Epithelial cell of prostate (primary cell): Measurements from ENCODE around the gene ASB4.
"Not testable (repeated sequence)": the region's sequence is repeated elsewhere in the genome, so short reads cannot be mapped to it uniquely, and the experiment has no call there.

Source experiments
- DNase-seq: peaks from one replicate; pipeline ENCODE4 v3.0.0-alpha.2; 2011; ENCODE audit warnings: low read depth, low spot score
- H3K27ac ChIP-seq: fragments of 450-650 bp; 2 replicates; pipeline ENCODE4 v1.5.1; 2017; ENCODE audit warnings: mild to moderate bottlenecking

Gene ASB4

DNA sequence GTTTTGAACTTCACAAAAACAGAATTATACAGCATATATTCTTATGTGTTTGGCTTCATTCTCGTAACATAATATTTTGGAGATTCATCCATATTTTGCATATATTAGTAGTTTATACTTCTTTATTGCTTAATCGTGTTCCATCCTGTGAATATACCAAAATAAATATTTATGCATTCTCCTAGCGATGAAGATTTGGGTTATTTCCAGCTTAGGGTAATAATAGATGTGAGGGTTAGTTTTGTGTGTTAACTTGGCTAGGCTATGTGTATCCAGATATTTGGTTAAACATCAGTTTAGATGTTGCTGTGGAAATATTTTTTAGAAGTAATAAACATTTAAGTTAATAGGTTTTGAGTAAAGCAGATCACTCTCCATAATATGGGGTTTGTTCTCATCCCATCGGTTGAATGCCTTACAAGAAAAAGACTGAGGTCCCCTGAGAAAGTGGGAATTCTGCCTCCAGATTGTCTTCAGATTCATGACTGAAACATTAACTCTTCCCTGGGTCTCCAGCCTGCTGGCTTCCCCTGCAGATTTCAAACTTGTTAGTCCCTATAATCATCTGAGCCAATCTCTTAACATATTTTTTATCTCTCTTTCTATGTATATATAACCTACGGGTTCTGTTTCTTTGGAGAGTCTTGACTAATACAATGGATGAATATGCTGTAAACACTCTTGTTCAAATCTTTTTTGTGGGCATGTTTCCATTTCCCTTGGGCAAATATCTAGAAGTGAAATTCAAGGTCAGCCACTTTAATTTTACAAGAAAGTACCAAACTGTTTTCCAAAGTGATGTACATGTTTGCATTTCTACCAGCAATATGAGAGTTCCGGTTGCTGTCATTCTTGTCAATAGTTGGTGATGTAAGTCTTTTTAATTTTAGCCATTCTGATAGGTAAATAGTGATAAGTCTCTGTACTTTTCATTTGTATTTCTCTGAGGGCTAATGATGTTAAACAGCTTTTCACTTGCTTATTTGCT, 61.9 kb downstream of the ASB4 start:
- H3K27ac ChIP-seq: no peak overlapping the region
- no peak for DNase-seq

GRCh38 chr7:95549818-95550529, 64.2 kb downstream of the ASB4 start:
- peak overlapping the region; percentile 71 for H3K27ac ChIP-seq
- peak; percentile 77 for DNase-seq

DNA sequence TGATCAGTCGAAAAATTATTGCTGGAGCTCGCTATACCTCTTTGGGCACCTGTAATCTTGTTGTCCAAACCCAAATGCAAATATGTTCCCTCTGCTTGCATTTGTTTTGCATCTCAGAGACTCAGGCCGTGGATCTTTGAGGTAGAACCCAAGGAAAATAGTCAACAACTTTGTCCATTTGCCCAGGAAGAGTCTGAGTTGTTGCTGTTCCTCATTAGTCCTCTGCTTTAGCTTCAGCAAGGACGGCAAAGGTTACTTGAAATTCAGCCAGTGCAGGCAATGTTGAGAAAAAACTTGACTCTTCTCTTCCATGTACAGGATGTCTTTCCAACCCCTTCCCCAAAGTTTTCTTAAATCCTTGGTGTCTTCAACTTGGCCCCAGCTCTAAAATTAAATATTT, 64.8 kb downstream of the ASB4 start:
- peak overlapping the region; percentile 71 for H3K27ac ChIP-seq
- no peak for DNase-seq

DNA sequence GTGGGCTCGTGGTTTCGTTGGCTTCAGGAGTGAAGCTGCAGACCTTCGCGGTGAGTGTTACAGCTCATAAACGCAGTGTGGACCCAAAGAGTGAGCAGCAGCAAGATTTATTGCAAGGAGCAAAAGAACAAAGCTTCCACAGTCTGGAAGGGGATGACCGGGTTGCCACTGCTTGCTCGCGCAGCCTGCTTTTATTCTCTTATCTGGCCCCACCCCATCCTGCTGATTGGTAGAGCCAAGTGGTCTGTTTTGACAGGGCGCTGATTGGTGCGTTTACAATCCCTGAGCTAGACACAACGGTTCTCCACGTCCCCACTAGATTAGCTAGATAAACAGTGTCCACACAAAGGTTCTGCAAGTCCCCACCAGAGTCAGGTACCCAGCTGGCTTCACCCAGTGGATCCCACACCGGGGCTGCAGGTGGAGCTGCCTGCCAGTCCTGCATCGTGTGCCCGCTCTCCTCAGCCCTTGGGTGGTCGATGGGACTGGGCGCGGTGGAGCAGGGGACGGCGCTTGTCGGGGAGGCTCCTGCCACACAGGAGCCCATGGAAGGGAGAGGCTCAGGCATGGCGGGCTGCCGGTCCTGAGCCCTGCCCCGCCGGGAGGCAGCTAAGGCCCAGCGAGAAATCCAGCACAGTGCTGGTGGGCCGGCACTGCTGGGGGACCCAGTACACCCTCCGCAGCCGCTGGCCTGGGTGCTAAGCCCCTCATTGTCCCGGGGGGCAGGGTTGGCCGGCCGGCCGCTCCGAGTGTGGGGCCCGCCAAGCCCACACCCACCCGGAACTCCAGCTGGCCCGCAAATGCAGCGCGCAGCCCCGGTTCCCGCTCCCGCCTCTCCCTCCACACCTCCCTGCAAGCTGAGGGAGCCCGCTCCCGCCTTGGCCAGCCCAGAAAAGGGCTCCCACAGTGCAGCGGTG, 66.5 kb downstream of the ASB4 start:
- DNase-seq, H3K27ac ChIP-seq: not testable (repeated sequence)

GRCh38 chr7:95553939-95554338, 68.2 kb downstream of the ASB4 start:
- no peak for DNase-seq
- no peak overlapping the region for H3K27ac ChIP-seq

DNA sequence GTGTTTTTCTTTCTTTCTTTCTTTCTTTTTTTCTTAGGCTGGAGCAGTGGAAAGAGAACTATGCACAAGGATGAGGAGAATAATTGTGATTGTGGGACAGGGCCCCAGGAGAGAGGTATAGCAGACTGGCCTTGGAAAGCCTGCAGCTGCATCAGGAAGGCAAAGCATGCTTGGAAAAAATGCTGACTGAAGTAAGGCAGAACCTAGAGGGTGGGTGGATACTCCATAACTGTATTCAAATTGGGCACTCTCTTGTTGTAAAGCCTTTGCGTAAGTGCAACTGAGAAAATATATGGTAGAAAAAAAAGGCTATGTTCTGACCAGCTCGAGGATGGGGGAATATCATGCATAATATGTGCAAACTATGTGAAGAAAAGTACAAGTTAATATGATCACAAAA, 71.0 kb downstream of the ASB4 start:
- no peak overlapping the region for H3K27ac ChIP-seq
- DNase-seq: no peak

GRCh38 chr7:95558864-95559263, 73.1 kb downstream of the ASB4 start:
- no peak for DNase-seq
- no peak overlapping the region for H3K27ac ChIP-seq

DNA sequence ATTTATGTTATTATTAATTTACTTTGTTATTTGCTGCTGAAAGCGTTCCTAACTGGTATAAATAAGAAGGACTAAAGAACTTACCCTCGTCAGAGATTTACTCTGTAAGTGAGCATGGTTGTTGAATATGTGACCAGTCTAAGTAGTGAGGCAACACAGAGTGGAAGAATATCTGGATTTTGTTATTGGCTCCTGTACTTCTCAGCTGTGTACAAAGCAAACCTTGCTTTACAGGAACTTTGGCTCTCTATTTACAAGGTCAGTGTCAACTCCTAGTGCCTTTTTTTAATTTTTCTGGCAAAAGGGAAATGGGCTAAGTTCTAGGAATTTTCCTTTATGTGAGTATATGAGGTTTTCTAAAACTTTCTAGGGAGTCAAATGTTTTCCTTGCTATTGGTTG, 74.9 kb downstream of the ASB4 start:
- no peak for DNase-seq
- H3K27ac ChIP-seq: no peak overlapping the region

DNA sequence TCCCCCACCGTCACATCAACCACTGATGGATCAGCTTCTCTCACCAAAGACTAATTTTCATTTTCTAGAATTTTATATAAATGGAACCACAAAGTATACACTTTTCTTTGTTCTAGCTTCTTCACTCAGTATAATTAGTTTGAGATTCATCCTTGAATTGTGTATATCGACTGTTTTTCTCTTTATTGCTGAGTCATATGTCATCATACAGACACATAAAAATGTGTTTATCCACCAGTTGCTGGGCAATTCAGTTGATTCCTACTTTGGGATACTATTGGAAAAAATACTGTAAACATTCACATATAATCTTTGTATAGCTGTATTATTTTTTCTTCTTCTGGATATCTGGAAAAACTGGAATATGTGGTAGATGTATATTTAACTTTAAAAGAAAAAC, 84.0 kb downstream of the ASB4 start:
- no peak overlapping the region for H3K27ac ChIP-seq
- no peak for DNase-seq

DNA sequence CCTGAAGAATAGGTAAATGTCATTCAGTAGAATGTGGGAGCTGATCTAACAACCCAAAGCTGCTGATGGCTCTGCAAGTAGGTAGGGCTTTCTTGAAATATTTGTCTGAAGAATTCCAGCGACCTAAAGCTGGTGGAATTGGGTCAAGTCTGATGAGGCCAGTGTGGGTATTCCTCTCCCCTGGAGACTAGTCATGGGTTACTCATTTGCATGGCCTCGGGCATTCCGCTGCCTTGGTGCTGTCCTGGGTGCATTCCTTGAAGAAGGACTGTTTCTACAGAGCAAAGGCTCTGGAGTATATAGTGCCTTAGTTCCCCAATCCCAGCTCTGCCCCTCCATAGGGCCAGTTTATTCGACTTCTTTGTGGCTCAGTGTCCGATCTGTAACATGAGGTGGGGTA, 91.4 kb downstream of the ASB4 start:
- H3K27ac ChIP-seq: no peak overlapping the region

DNA sequence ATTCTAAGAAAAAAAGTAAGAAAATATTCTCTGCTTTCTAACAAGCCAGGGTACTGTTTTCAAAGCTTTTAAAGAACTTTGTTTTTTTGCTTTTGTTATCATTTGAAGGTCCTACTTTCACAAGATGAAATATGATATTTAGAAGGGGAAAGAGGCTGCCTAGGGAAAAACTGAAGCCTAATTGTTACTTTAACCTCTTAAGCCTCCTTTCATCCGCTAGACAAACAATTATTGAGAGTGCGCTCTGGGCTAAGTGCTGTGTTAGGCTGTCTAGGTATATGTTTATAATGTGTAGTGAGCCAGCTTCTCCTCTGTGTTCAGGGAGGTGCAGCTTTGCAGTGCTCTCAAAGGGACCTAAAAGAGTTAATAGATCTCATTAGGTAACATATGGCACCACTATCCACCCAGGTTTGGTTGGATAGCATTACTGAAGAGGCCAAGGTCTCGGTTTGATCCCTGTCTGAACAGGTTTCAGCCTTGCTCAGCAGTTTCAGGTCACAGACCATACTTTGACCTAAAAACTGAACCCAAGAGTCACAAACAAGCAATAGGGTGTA, 92.6 kb downstream of the ASB4 start:
- DNase-seq: no peak
- no peak overlapping the region for H3K27ac ChIP-seq

More for the DNA sequence above, 91.4 kb downstream of the ASB4 start:
- no peak for DNase-seq

DNA sequence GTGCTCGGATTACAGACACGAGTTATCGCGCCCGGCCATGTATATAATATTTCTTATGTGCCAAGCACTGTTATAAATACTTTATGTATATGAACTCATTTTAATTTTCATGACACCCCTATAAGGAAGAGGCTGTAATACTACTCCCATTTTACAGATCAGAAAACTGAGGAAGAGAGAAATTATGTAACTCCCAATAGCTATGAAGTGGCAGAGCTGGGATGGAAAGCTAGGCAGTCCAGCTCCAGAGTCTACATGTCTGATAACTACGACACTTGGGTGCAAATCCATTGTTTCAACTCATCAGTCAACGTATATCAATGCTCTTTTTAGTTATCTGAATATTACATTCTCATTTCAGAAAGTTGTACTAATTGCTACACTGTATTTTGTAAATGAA, 93.6 kb downstream of the ASB4 start:
- DNase-seq: no peak
- no peak overlapping the region for H3K27ac ChIP-seq

- DNase-seq: no peak
- no peak overlapping the region for H3K27ac ChIP-seq
Measured at GRCh38 chr7:95581467-95581866, 95.7 kb downstream of the ASB4 start.

- DNase-seq: no peak
Measured at GRCh38 chr7:95582578-95583293, 97.0 kb downstream of the ASB4 start.

GRCh38 chr7:95583834-95584621, 98.3 kb downstream of the ASB4 start:
- DNase-seq: no peak
- H3K27ac ChIP-seq: no peak overlapping the region

More at GRCh38 chr7:95582578-95583293, 97.0 kb downstream of the ASB4 start:
- H3K27ac ChIP-seq: no peak overlapping the region

GRCh38 chr7:95584769-95585425, 99.2 kb downstream of the ASB4 start:
- no peak overlapping the region for H3K27ac ChIP-seq
- DNase-seq: no peak

- DNase-seq: no peak
- H3K27ac ChIP-seq: no peak overlapping the region
Measured at GRCh38 chr7:95585426-95585789, 99.7 kb downstream of the ASB4 start.

DNA sequence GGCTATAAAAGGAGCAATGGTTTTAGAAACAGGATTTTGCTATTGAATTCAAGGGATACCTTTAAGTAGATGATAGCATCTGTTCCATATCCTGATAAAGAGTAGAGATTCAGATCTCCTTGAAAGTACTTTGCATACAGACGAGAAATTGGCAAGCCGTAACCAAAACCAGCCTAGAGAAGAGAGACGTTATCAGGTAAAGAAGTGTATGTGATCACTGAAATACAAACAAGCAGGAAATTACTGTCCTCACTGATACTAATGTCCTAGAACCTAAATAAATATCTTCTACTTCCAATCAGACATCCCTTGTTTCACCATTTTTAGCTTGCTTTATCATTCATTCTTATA, 101.2 kb downstream of the ASB4 start:
- DNase-seq: no peak
- H3K27ac ChIP-seq: no peak overlapping the region
